GM18508 (cell line): ENCODE measurements around the gene NTPCR.

Experiments used
- ATAC-seq: cut with Tn5 transposase; IDR thresholded peaks from one replicate; pipeline ENCODE4 v1.9.1; 2021; ENCODE audit warnings: moderate number of reproducible peaks; ENCODE audit not compliant: insufficient read depth, unreplicated experiment

Gene NTPCR

DNA sequence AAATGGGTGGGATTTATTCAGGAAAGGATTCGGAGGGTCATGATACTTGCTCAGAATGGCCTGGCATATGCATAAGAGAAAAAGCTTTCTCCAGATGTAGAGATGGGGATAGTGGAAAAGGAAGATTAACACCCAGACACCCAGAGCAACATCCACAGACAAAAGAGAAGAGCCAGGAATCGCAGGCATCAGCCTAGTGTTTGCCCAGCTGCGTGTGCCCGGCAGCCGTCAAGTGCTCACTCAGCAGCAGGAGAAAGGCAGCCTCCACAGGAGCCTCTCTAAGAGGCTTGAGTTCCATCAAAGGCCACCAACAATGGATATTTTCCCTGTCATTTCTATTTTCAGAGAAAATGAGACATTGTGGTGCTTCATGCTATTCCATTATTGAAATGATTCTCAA is 54.7 kb downstream of the NTPCR start:
- ATAC-seq, result no peak

GRCh38 chr1:233005703-233006102 is 55.3 kb downstream of the NTPCR start:
- no peak for ATAC-seq

DNA sequence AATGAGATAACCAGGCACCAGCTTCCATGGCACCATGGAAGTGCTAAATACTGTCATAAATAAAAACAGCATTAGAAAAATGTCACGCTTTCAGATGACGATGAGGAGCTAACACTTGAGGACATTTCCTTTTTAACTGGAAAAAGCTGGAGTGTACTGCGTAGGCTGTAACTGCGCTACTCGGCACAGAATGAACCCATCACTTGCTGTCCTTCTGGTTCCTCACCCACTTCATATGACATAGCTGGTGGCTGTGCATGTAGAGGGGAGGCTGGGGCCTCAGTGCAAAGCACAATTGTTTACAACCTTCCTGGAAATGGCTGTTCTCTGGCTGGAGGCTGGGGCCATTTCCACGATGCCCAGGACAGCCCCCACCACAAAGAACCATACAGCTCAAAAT is 55.7 kb downstream of the NTPCR start:
- ATAC-seq, result no peak

DNA sequence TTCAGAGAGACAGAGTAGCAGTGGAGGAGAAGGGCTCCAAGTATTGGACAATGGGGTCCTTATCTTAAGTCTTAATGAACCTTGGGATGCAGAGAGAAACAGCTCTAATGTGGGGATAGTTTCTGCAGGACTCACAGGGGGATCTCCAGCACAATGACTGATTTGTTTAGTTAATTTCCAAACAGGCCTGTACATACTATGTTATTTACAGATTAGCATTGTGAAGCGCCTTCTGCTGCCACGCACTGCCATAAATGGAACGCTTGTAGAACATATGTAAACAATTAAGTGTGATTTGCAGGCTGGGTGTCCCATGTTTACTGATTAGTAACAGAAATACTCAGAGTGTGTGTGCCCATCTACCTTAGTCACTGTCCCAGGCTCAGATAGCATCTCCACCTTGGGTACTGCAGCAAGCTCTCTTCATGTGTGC is 56.1 kb downstream of the NTPCR start:
- no peak for ATAC-seq

- ATAC-seq, result no peak
Observed at GRCh38 chr1:233010146-233010545, 59.7 kb downstream of the NTPCR start.

DNA sequence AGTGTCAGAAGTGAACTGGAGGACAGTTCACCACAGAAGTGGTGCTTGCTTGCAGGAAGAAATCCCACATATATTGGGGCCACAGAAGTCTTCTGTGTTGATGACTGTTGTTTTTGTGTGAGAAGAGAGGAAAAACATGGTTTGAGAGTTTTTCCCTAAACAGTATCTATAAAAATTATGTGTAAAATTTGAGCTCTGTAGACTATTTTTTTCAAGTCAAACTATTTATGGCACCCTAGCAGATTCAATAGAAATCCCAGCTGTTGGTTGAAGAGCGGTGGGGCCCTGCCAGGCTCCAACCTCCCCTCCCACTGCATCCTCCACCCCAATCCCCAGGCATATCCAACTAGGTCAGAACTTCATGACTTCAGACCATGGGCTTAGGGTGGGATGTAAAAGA is 61.6 kb downstream of the NTPCR start:
- ATAC-seq, result no peak

GRCh38 chr1:233015965-233016364 is 65.6 kb downstream of the NTPCR start:
- ATAC-seq, result no peak

DNA sequence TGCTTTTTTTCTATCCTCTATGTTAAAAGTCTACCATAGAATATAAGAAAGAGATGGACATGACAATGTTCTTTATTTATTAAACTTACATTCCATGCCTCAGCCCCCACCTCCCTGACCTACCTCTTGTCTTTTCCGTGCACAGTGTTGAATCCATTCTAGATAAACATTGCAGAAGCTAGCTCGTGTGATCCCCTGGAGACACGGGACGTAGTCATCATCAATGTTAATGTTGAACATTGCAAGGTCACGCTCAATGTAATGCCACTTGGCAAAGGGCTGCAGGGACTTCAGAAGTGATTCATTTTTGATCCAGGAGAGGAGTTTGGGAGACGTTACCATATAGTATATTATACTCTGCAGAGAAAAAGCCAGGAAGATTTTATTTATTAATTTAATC is 66.4 kb downstream of the NTPCR start:
- ATAC-seq, result no peak

- ATAC-seq, result no peak
Observed at GRCh38 chr1:233019083-233019482, 68.7 kb downstream of the NTPCR start.

DNA sequence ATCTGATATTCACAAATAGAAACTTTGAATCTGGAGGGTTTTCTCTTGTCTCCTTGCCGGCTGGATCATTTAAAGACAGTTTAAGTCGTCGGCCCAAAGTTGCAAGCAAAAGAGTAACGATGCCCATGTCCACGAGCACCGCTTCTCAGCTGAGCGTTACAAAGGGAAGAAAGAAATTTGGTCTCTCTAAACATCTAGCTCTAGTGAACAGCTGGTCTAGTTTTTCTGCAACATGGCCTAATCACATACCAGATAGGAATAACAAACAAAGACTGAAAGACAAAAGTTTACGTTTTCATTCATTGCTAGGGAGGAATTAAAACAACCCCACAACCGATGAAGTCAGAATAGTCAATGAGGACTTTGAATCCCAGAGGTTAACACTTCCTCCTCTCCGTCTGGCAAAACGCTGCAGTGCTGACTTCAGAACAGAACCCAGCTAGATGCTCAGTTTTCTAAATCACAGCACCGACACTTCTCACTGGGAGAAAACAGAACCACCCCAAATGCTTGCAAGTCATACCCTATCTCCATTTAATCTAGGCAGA is 69.4 kb downstream of the NTPCR start:
- no peak for ATAC-seq

DNA sequence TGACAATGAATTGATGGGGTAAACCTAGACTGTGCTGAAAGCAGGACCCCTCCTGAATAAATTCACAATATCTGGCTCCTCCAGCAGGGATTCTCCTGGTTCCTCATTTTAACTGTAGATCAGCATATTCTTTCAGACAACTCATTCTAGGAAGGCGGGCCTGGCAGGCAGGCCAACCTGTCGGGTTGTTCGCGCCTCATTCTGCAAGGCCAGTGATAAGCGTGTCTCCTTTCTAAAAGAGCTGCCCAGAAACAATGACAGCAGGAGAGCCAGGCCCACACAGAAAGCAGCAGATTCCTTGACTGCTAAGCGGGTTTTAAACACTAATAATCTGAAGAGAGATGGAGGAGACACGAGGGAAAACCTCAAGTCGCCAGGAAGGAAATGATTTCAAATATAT is 70.0 kb downstream of the NTPCR start:
- no peak for ATAC-seq

GRCh38 chr1:233022246-233022645 is 71.8 kb downstream of the NTPCR start:
- no peak for ATAC-seq

DNA sequence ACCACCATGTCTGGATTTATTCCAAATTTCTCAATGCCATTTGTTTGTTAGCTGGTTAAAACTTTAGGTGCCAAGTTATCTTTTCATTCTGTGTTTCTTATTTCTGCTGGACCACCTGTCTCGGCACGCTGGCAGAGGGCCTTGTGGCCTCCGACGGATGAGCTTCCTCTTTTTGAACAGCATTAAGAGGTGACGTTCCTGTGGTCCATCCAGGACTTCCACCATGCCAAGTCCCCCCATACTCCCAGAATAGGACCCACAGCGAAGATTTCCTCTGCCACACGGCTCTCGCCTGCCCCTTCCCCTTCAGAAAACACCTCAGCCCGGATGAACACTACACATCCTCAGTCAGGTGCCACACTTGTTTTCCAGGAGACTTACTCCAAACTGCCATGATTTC is 73.8 kb downstream of the NTPCR start:
- no peak for ATAC-seq

- ATAC-seq, result no peak
Observed at GRCh38 chr1:233025157-233025556, 74.7 kb downstream of the NTPCR start.

DNA sequence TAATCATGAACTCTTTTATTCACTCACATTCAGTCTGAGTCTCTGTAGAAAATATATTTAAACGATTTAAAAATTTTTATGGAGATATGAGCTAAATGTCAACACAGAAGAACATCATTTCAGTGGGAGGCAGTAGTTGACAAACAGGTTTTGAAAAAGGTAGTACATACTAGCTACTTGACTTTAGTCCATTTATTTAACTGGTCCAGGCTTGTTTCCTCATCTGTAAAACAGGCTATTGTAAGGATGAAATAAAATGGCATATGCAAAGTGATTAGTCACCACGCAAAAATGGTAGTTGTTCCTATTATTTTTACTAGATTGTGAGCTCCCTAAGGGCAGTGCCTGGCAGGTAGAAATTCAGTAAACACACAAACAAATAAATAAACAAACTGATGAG is 75.2 kb downstream of the NTPCR start:
- no peak for ATAC-seq

- no peak for ATAC-seq
Observed at GRCh38 chr1:233027046-233027445, 76.6 kb downstream of the NTPCR start.

DNA sequence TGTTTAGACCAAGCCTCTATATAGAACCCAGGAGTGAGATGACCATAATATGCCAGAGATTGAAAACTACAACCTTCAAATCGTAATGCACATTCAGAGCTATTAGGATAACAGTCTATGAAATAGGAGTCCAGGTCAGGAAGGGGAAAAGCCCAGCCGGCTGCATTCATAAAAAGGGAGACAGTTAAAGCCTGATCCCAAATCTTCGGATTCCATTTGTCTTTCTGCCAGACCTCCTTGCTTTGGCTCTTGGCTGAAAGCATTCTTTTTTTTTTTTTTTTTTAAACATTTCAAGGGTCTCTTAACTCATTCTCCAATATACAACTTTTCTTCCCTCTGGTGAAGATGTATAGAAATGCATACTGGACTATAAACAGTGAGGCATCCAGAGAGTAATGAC is 81.1 kb downstream of the NTPCR start:
- no peak for ATAC-seq

GRCh38 chr1:233032916-233033315 is 82.5 kb downstream of the NTPCR start:
- no peak for ATAC-seq

DNA sequence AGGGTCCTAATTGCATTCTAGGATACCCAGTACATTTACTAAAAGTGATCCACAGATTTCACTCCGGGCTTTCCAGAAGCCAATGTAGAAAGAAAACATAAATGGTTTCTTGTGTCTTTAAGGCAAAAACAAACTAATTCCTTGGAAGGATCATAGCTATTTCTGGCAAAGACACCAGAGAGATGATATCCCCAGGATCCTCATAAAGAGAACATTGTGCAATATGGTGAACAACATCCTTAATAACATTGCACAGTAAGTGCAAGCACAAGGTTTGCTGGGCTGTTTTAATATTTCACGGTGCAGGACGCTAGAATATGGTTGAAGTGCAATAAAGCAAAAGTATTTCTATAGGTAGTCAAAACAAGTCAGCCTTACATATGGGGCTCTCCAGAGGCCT is 83.0 kb downstream of the NTPCR start:
- no peak for ATAC-seq
